HEK293 (cell line): ENCODE data around the gene TBCK.

Experiments used
- CTCF ChIA-PET: fragments of 350-600 bp; formaldehyde crosslinking; extraction: SDS; loops from one replicate; lab custom pipeline; 2021; ENCODE audit warnings: antibody characterized with exemption; lab: Yijun Ruan, JAX
- POLR2A ChIA-PET: fragments of 300-600 bp; formaldehyde crosslinking; extraction: SDS; loops from one replicate; lab custom pipeline; 2020; ENCODE audit warnings: antibody characterized with exemption, inconsistent platforms; lab: Yijun Ruan, JAX
- H3K27ac ChIP-seq: fragments of 200-500 bp; sonication (Bioruptor generic); 2 replicates; pipeline ENCODE4 v1.5.1; 2014; ENCODE audit warnings: low read depth, low read length, control low read depth, inconsistent platforms; ENCODE audit errors: extremely low read depth
- H3K36me3 ChIP-seq, 2 experiments: fragments of 200-500 bp in 1 of 2; sonication (Bioruptor generic) in 1 of 2; 1 replicate in 1 of 2; 2 replicates in 1 of 2; pipeline ENCODE4 v1.5.1; 2014 to 2017; ENCODE audit warnings: inconsistent platforms in 2 of 2, low read length in 2 of 2; ENCODE audit not compliant: control insufficient read depth in 2 of 2, insufficient read depth in 1 of 2
- H3K4me1 ChIP-seq: fragments of 200-500 bp; sonication (Bioruptor generic); 2 replicates; pipeline ENCODE4 v1.5.1; 2014; ENCODE audit warnings: mild to moderate bottlenecking, low read length, inconsistent platforms; ENCODE audit not compliant: control insufficient read depth, insufficient read depth
- H3K4me3 ChIP-seq: 2 replicates; pipeline ENCODE4 v1.5.1; 2011; ENCODE audit warnings: low read depth, mild to moderate bottlenecking, control low read depth, low read length, moderate library complexity
- H3K9me3 ChIP-seq: fragments of 200-500 bp; sonication (Bioruptor generic); 2 replicates; pipeline ENCODE4 v1.5.1; 2014; ENCODE audit warnings: low read depth, low read length, inconsistent platforms; ENCODE audit not compliant: control insufficient read depth, insufficient read depth
- BCL11A ChIP-seq: fragments of 450-650 bp; formaldehyde crosslinking; IDR thresholded peaks from 2 replicates; pipeline ENCODE4 v1.5.1; 2016; ENCODE audit warnings: low read depth, missing biosample characterization, missing genetic modification characterization
- REPIN1 ChIP-seq: fragments of 450-650 bp; formaldehyde crosslinking; IDR thresholded peaks from 2 replicates; pipeline ENCODE4 v1.5.1; 2017; ENCODE audit warnings: missing biosample characterization, missing genetic modification characterization, low read depth
- ZBTB48 ChIP-seq: fragments of 450-650 bp; formaldehyde crosslinking; IDR thresholded peaks from 2 replicates; pipeline ENCODE4 v1.5.1; 2016; ENCODE audit warnings: missing biosample characterization, missing genetic modification characterization
- ZNF10 ChIP-seq: fragments of 450-650 bp; formaldehyde crosslinking; IDR thresholded peaks from 2 replicates; pipeline ENCODE4 v1.5.1; 2017; ENCODE audit warnings: missing biosample characterization, missing genetic modification characterization
- ZNF114 ChIP-seq: fragments of 450-650 bp; formaldehyde crosslinking; IDR thresholded peaks from 2 replicates; pipeline ENCODE4 v1.5.0; 2017; ENCODE audit warnings: missing biosample characterization, missing genetic modification characterization
- ZNF157 ChIP-seq: fragments of 450-650 bp; formaldehyde crosslinking; IDR thresholded peaks from 2 replicates; pipeline ENCODE4 v1.5.1; 2016; ENCODE audit warnings: missing biosample characterization, missing genetic modification characterization
- ZNF2 ChIP-seq: fragments of 450-650 bp; formaldehyde crosslinking; IDR thresholded peaks from 2 replicates; pipeline ENCODE4 v1.5.1; 2016; ENCODE audit warnings: missing biosample characterization, missing genetic modification characterization
- ZNF239 ChIP-seq: fragments of 450-650 bp; formaldehyde crosslinking; IDR thresholded peaks from 2 replicates; pipeline ENCODE4 v1.5.1; 2016; ENCODE audit warnings: missing biosample characterization, missing genetic modification characterization
- ZNF266 ChIP-seq: fragments of 450-650 bp; formaldehyde crosslinking; IDR thresholded peaks from 2 replicates; pipeline ENCODE4 v1.5.1; 2016; ENCODE audit warnings: missing biosample characterization, missing genetic modification characterization, low read depth
- ZNF274 ChIP-seq, 2 experiments: fragments of 200-500 bp in 1 of 2; fragments of 450-650 bp in 1 of 2; sonication (Bioruptor generic) in 1 of 2; formaldehyde crosslinking in 1 of 2; IDR thresholded peaks; 2 replicates each; pipeline versions ENCODE4 v1.5.1 to v1.6.1; 2014 to 2016; ENCODE audit warnings: borderline replicate concordance in 1 of 2, inconsistent platforms in 1 of 2, low read length in 1 of 2, missing biosample characterization in 1 of 2, missing genetic modification characterization in 1 of 2
- ZNF350 ChIP-seq: fragments of 450-650 bp; formaldehyde crosslinking; IDR thresholded peaks from 2 replicates; pipeline ENCODE4 v1.5.0; 2017; ENCODE audit warnings: missing biosample characterization, mild to moderate bottlenecking, missing genetic modification characterization
- ZNF48 ChIP-seq: fragments of 450-650 bp; formaldehyde crosslinking; IDR thresholded peaks from 2 replicates; pipeline ENCODE4 v1.5.1; 2016; ENCODE audit warnings: missing biosample characterization, missing genetic modification characterization
- ZNF837 ChIP-seq: fragments of 450-650 bp; formaldehyde crosslinking; IDR thresholded peaks from 2 replicates; pipeline ENCODE4 v1.5.1; 2016; ENCODE audit warnings: missing biosample characterization, missing genetic modification characterization
- TF ChIP-seq, protein P1 (sequence below): fragments of 450-650 bp; formaldehyde crosslinking; IDR thresholded peaks from 2 replicates; pipeline ENCODE4 v1.5.1; 2016; ENCODE audit warnings: missing biosample characterization, missing genetic modification characterization
- TF ChIP-seq, protein P2 (sequence below): fragments of 450-650 bp; formaldehyde crosslinking; IDR thresholded peaks from 2 replicates; pipeline ENCODE4 v1.5.1; 2016; ENCODE audit warnings: missing biosample characterization, missing genetic modification characterization
- TF ChIP-seq, protein P3 (sequence below): fragments of 450-650 bp; formaldehyde crosslinking; IDR thresholded peaks from 2 replicates; pipeline ENCODE4 v1.5.1; 2016; ENCODE audit warnings: missing biosample characterization, missing genetic modification characterization
- TF ChIP-seq, protein P4 (sequence below): fragments of 450-650 bp; formaldehyde crosslinking; IDR thresholded peaks from 2 replicates; pipeline ENCODE4 v1.5.1; 2016; ENCODE audit warnings: missing biosample characterization, missing genetic modification characterization

Gene TBCK

DNA sequence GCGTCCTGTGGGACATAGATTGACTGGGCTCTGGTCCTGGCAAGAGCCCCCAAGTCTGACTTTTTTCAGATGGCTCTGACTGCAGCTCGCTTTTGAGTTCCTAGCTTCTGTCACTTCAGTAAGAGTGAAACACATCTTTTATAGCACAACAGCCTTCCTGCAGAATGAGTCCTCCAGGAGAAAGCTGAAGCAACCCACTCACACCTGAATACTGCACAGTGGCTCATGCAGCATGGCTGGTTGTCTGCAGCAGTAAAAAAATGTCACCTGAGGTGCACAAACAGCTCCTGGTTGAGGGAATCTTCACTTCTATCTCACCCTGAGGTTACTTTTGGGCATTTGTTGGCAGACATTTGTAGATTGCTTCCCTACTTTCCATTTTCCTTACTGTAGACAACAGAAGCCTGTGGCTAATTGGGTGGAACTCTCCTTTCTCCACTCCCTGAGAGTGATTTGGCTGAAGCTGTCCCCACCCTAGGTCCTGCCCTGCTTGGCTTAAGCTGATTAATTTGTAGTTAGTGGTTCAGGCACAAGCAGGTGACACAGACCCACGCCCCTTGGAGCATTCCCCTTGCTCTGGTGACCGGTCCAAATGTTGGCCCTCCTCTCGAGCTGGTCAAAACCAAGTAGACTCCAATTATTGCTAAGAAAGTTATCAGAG, 321.0 kb downstream of the TBCK start:
- TF ChIP-seq ZNF239 (tag by site-specific recombination) = no peak
- no peak for TF ChIP-seq BCL11A (tag by site-specific recombination)
- no peak for TF ChIP-seq ZNF837 (tag by site-specific recombination)
- TF ChIP-seq ZNF2 (tag by site-specific recombination) = no peak
- TF ChIP-seq ZNF266 (tag by site-specific recombination) = no peak
- TF ChIP-seq ZNF10 (tag by site-specific recombination) = no peak
- TF ChIP-seq, protein P1, sequence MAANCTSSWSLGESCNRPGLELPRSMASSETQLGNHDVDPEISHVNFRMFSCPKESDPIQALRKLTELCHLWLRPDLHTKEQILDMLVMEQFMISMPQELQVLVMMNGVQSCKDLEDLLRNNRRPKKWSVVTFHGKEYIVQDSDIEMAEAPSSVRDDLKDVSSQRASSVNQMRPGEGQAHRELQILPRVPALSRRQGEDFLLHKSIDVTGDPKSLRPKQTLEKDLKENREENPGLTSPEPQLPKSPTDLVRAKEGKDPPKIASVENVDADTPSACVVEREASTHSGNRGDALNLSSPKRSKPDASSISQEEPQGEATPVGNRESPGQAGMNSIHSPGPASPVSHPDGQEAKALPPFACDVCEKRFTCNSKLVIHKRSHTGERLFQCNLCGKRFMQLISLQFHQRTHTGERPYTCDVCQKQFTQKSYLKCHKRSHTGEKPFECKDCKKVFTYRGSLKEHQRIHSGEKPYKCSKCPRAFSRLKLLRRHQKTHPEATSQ (tag by site-specific recombination) = no peak
- no peak for TF ChIP-seq ZNF350
- TF ChIP-seq ZNF48 (tag by site-specific recombination) = no peak
- TF ChIP-seq REPIN1 = no peak
- TF ChIP-seq, protein P2, sequence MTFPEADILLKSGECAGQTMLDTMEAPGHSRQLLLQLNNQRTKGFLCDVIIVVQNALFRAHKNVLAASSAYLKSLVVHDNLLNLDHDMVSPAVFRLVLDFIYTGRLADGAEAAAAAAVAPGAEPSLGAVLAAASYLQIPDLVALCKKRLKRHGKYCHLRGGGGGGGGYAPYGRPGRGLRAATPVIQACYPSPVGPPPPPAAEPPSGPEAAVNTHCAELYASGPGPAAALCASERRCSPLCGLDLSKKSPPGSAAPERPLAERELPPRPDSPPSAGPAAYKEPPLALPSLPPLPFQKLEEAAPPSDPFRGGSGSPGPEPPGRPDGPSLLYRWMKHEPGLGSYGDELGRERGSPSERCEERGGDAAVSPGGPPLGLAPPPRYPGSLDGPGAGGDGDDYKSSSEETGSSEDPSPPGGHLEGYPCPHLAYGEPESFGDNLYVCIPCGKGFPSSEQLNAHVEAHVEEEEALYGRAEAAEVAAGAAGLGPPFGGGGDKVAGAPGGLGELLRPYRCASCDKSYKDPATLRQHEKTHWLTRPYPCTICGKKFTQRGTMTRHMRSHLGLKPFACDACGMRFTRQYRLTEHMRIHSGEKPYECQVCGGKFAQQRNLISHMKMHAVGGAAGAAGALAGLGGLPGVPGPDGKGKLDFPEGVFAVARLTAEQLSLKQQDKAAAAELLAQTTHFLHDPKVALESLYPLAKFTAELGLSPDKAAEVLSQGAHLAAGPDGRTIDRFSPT = no peak
- TF ChIP-seq ZNF274 (IDR thresholded peaks at IDR 0.05; ENCODE audit: low read length) = no peak
- no peak for TF ChIP-seq ZNF274 (tag by site-specific recombination; IDR thresholded peaks at IDR 0.05; ENCODE audit: borderline replicate concordance)
- TF ChIP-seq ZBTB48 (tag by site-specific recombination) = no peak
- TF ChIP-seq ZNF114 (tag by site-specific recombination) = no peak
- TF ChIP-seq, protein P3, sequence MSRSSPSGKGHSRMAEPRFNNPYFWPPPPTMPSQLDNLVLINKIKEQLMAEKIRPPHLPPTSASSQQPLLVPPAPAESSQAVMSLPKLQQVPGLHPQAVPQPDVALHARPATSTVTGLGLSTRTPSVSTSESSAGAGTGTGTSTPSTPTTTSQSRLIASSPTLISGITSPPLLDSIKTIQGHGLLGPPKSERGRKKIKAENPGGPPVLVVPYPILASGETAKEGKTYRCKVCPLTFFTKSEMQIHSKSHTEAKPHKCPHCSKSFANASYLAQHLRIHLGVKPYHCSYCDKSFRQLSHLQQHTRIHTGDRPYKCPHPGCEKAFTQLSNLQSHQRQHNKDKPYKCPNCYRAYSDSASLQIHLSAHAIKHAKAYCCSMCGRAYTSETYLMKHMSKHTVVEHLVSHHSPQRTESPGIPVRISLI (tag by site-specific recombination) = no peak
- TF ChIP-seq, protein P4, sequence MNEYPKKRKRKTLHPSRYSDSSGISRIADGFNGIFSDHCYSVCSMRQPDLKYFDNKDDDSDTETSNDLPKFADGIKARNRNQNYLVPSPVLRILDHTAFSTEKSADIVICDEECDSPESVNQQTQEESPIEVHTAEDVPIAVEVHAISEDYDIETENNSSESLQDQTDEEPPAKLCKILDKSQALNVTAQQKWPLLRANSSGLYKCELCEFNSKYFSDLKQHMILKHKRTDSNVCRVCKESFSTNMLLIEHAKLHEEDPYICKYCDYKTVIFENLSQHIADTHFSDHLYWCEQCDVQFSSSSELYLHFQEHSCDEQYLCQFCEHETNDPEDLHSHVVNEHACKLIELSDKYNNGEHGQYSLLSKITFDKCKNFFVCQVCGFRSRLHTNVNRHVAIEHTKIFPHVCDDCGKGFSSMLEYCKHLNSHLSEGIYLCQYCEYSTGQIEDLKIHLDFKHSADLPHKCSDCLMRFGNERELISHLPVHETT (tag by site-specific recombination) = no peak
- TF ChIP-seq ZNF157 (tag by site-specific recombination) = no peak
- no peak overlapping the region for H3K4me3 ChIP-seq
- H3K4me1 ChIP-seq = no peaks in the 10 kb centered on the region
- H3K27ac ChIP-seq = no peak overlapping the region
- H3K9me3 ChIP-seq = no peaks in the 10 kb centered on the region
- POLR2A ChIA-PET = no interaction called here
- CTCF ChIA-PET = interaction anchor here (0.6 kb wide), 1 partner anchor 15 kb away, joined by 3 read pairs; no protein-coding TSS in a partner anchor
- H3K36me3 ChIP-seq = no peaks in the 10 kb centered on the region

DNA sequence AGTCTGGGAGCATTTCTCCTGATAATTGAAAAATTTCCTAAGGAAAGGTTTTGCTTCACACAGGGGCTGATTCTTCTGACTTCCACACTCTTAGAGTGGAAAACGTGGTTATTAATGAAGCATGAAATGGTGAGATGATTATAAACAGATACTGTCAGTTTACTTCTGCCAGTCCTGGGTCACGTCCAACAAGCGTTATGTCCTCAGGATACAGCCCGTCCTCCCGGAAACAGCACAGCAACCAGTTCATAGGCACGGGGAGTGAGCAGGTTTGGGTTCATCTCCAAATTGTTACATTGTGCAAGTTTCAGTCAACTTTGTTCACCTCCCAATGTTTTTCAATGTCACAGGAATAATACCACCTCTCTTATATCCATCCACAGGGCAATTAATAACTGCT, 321.9 kb downstream of the TBCK start:
- H3K4me3 ChIP-seq = no peak overlapping the region
- H3K9me3 ChIP-seq = no peaks in the 10 kb centered on the region
- CTCF ChIA-PET = no interaction called here
- no peak overlapping the region for H3K27ac ChIP-seq
- H3K36me3 ChIP-seq = no peaks in the 10 kb centered on the region
- POLR2A ChIA-PET = no interaction called here
- no peak for TF ChIP-seq ZNF274 (IDR thresholded peaks at IDR 0.05; ENCODE audit: low read length)
- no peak for TF ChIP-seq ZNF274 (tag by site-specific recombination; IDR thresholded peaks at IDR 0.05; ENCODE audit: borderline replicate concordance)
- H3K4me1 ChIP-seq = no peaks in the 10 kb centered on the region
